ENCODE results near the gene ATP5PD.

The ATP5PD gene

GRCh38 chr17:75060434-75061054 is 13.8 kb upstream of the ATP5PD start:
- CTCF ChIA-PET, result interaction anchor here (0.6 to 1.4 kb wide), 8 partner anchors 9 to 144 kb away, joined by 3 to 9 read pairs (median 4); no protein-coding TSS in a partner anchor
- no peak for TF ChIP-seq CTCF (conservative IDR thresholded peaks at IDR 0.05; ENCODE audit: low read depth)
- no peak for DNase-seq (ENCODE audit: low spot score)
- H3K27ac ChIP-seq, result no peak overlapping the region
- POLR2A ChIA-PET (ENCODE audit: low non-redundant PET), result interaction anchor here (1.1 kb wide), 1 partner anchor 50 kb away, joined by 4 read pairs; the partner anchor contains the start of gene ARMC7

DNA sequence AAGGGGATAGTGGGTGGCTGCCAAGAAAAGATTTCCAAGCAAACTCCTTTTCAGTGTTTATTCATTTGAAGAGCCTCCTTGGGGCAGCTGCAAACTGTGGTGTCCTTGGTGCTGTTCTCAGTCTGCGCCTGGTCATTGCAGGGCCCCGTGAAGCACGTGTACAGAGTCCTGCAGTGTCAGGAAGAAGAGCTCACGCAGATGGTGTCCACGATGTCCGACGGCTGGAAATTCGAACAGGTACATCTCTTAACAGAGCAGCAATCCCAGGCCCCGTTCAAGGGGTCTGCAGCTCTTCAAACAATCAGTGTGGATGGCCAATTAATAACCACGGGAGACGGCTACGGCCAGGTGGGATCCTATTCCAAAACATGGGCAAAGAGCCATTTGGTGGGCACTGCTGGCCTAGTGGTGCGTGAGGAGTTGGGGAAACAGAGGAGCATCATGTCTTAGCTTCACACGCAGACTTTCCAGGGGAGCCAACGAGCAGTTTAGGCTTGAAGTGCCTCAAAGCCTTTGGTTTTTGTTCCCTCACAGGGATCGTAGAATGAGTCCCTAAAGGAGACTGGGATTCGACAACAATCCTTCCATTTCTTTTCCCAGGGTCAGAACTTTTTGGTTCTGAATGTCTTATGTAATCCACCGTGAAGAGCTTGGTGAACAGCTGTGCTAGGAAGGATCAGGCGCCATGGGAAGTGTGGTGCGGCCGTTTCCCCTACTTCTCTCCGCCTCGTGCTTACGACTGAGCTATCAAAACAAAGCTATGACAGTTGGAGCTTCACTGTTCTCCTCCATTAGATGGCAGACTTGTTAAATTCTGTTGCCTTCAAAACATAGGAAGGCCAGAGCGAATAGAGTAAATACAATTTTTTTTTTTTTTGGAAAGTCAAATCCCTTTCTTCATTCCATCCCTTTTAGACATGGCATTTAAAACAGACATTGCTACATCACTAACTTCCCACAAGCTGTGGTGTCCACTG is 12.9 kb upstream of the ATP5PD start:
- no peak for DNase-seq (ENCODE audit: low spot score)
- TF ChIP-seq CTCF (conservative IDR thresholded peaks at IDR 0.05; ENCODE audit: low read depth), result peak; percentile 34
- peak overlapping the region; percentile 38 for H3K27ac ChIP-seq
- CTCF ChIA-PET, result interaction anchor here (0.7 to 1.3 kb wide), 6 partner anchors 10 to 142 kb away, joined by 3 to 9 read pairs (median 6); no protein-coding TSS in a partner anchor
- POLR2A ChIA-PET (ENCODE audit: low non-redundant PET), result interaction anchor here (0.6 to 1.1 kb wide), 2 partner anchors 29 to 50 kb away, joined by 3 to 4 read pairs; partner anchors contain the start of gene ARMC7

GRCh38 chr17:75051941-75052340 is 5.2 kb upstream of the ATP5PD start:
- no peak for TF ChIP-seq CTCF (conservative IDR thresholded peaks at IDR 0.05; ENCODE audit: low read depth)
- POLR2A ChIA-PET (ENCODE audit: low non-redundant PET), result no interaction called here
- no peak overlapping the region; the same call in 1 of the 2 replicates for H3K27ac ChIP-seq
- CTCF ChIA-PET, result interaction anchor here (0.6 to 1.5 kb wide), 2 partner anchors 62 to 344 kb away, joined by 5 to 7 read pairs; no protein-coding TSS in a partner anchor
- DNase-seq (ENCODE audit: low spot score), result no peak

DNA sequence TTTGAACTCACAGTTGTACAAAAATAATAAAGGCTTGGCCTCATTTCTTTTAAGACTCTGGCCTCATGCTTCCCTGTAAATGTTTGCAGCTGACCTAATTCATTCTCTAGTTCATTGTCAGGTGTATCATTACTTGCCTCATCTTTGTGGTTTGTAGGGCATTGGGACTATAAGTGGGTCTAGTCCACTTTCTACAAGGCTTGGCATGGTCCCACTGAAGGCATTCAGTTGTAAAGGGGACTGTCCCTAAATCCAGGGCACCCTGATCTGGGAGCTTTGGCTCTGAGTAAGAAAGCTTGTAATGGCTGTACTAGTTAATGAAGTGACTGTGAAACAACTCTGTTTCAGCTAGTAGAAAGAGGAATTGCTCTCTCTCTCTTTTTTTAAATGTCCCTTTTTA is 2.9 kb upstream of the ATP5PD start:
- H3K27ac ChIP-seq, result no peak overlapping the region
- CTCF ChIA-PET, result no interaction called here
- DNase-seq (ENCODE audit: low spot score), result no peak
- POLR2A ChIA-PET (ENCODE audit: low non-redundant PET), result no interaction called here
- no peak for TF ChIP-seq CTCF (conservative IDR thresholded peaks at IDR 0.05; ENCODE audit: low read depth)

- ChIA-PET POLR2A (ENCODE audit: low non-redundant PET) (no interaction called here), CTCF (interaction anchor here (1.4 kb wide), 1 partner anchor 57 kb away, joined by 3 read pairs; no protein-coding TSS in a partner anchor)
- TF ChIP-seq CTCF (conservative IDR thresholded peaks at IDR 0.05; ENCODE audit: low read depth), result no peak
- H3K27ac ChIP-seq, result no peak overlapping the region
- DNase-seq (ENCODE audit: low spot score), result no peak
Observed at GRCh38 chr17:75049057-75049456, 2.3 kb upstream of the ATP5PD start.

GRCh38 chr17:75048249-75048878 is 1.6 kb upstream of the ATP5PD start:
- no peak for TF ChIP-seq CTCF (conservative IDR thresholded peaks at IDR 0.05; ENCODE audit: low read depth)
- peak overlapping the region; percentile 95 for H3K27ac ChIP-seq
- CTCF ChIA-PET, result interaction anchor here (1.4 kb wide), 1 partner anchor 58 kb away, joined by 3 read pairs; no protein-coding TSS in a partner anchor
- no peak for DNase-seq (ENCODE audit: low spot score)
- POLR2A ChIA-PET (ENCODE audit: low non-redundant PET), result no interaction called here
